Uterus (tissue), 2 donors: Measurements from ENCODE around the gene KRTAP2-3.
"Not testable (repeated sequence)": the region's sequence is repeated elsewhere in the genome, so short reads cannot be mapped to it uniquely, and the experiment has no call there.

Experiments used
- CTCF ChIP-seq, 4 experiments: fragments of 200-600 bp in 2 of 4; fragments of 450-650 bp in 2 of 4; sonication (generic) in 2 of 4; IDR thresholded peaks; one replicate each; pipeline ENCODE4 v1.5.1; 2016 to 2019; ENCODE audit warnings: antibody characterized with exemption in 4 of 4, mild to moderate bottlenecking in 2 of 4, moderate library complexity in 1 of 4
- POLR2A ChIP-seq, 2 donors: fragments of 450-650 bp; IDR thresholded peaks; one replicate each; pipeline ENCODE4 v1.6.1; 2016; ENCODE audit warnings: antibody characterized with exemption in 2 of 2, mild to moderate bottlenecking in 1 of 2, moderate library complexity in 1 of 2

DNA sequence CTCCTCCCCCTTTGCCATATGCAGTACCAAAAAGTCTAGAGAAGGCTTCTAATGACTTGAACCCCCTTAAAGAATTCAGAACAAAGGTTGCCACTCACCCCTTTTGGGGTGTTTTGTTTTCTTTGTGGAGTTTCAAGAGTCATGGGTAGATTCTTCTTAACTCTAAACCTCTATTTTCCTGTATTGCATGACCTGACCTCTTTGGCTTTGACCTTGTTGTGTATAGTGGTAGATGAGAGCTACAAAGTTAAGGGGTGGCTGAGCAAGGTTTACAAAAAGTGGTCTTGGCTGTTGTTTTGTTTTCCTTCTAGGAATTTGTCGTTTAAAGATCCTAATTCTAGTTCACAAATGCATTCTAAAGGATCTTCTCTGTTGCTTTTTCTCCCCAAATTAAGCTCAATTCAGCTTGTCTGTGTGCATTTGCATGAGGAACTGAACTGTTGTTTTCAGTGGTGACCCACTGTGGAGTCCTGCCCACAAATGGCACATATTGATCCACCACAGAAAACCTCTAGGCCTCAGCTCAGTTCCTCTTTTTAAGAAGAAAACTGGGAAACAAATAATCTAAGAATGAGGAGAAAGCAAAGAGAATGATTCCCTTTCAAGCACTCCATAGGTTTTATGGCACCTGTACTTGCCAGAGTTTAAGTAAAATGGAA, 48.9 kb upstream of the KRTAP2-3 start:
- TF ChIP-seq CTCF, POLR2A (IDR thresholded peaks at IDR 0.05): not testable (repeated sequence)
